ENCODE data around the gene FAM110D. TPM values are rescaled to one million over a fixed set of nuclear protein-coding genes. Genes with fewer than 3 reads are reported as not detected.
A peak's percentile ranks its signal among the peaks of the same experiment; 100 is the strongest.

Gene FAM110D
- total RNA-seq, 2 donors from 2014 or later, result 0.38 to 1.1 TPM

DNA sequence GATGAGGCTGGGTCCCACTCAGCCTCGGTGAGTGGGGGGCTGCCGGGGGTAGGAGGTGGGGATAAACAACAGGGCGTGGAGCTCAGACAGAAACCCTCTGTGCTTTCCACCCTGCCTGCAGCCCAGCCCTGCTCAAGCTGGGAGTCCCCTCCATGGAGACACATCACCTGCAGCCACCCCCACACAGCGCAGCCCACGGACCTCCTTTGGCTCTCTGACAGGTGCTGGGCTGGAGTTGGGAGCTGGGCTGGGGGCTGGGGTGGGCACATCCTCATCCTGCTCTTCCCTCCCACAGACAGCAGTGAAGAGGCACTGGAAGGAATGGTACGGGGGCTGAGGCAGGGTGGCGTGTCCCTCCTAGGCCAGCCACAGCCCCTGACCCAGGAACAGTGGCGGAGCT is 29.6 kb downstream of the FAM110D start:
- peaks cover 5% of the 10 kb centered on the region for H3K36me3 ChIP-seq (ENCODE audit: control insufficient read depth, insufficient read depth, low read length)
- no peak for TF ChIP-seq CTCF (conservative IDR thresholded peaks at IDR 0.05)
- peaks cover 6% of the 10 kb centered on the region for H3K4me1 Mint-ChIP-seq
- H3K4me1 ChIP-seq (ENCODE audit: control insufficient read depth, insufficient read depth, low read length), result no peaks in the 10 kb centered on the region
- no peak overlapping the region for H3K4me3 ChIP-seq (ENCODE audit: low read length)
- H3K9me3 ChIP-seq (ENCODE audit: control insufficient read depth, low read length), result no peaks in the 10 kb centered on the region
- H3K27me3 Mint-ChIP-seq (ENCODE audit: insufficient read depth), result peaks cover 3% of the 10 kb centered on the region
- H3K9me3 Mint-ChIP-seq, result no peaks in the 10 kb centered on the region
- H3K27ac Mint-ChIP-seq, result no peak overlapping the region
- H3K9ac ChIP-seq (ENCODE audit: extremely low read depth, low read length, poor library complexity, severe bottlenecking), result no peak overlapping the region
- peaks cover 34% of the 10 kb centered on the region for H3K36me3 Mint-ChIP-seq (ENCODE audit: low read depth)
- WGBS, 2 experiments (ENCODE audit: insufficient coverage in 1 of 2, insufficient read length in 1 of 2), result 91 to 100% methylated on average over 2 to 8 of the region's 8 CpGs
- H3K27ac ChIP-seq (ENCODE audit: low read depth, low read length), result no peak overlapping the region
- H3K4me3 Mint-ChIP-seq, result no peak overlapping the region
- DNase-seq, result no peak
- no peaks in the 10 kb centered on the region for H3K27me3 ChIP-seq (ENCODE audit: control insufficient read depth, insufficient read depth, low read length, poor library complexity, severe bottlenecking)

DNA sequence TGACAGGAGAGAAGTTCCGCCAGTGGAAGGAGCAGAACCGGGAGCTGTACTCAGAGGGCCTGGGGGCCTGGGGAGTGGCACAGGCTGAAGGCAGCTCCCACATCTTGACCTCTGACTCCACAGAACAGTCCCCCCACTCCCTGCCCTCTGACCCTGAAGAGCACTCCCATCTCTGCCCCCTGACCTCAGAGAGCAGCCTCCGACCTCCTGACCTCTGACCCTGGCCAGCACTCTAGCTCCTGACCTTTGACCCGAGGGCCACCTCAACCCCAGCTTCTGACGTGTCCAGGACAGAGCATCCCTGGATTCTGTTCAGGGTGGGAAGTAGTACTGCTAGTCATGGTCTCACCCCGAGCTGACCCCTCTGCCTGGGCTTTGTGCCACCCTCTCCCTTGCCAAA is 30.5 kb downstream of the FAM110D start:
- Mint-ChIP-seq H3K4me1 (peaks cover 6% of the 10 kb centered on the region), H3K4me3 (no peak overlapping the region), H3K27ac (peak overlapping the region; percentile 55), H3K36me3 (ENCODE audit: low read depth) (peaks cover 29% of the 10 kb centered on the region), H3K9me3 (no peaks in the 10 kb centered on the region), H3K27me3 (ENCODE audit: insufficient read depth) (peaks cover 5% of the 10 kb centered on the region)
- Histone ChIP-seq H3K36me3 (ENCODE audit: control insufficient read depth, insufficient read depth, low read length) (peaks cover 5% of the 10 kb centered on the region), H3K4me1 (ENCODE audit: control insufficient read depth, insufficient read depth, low read length) (no peaks in the 10 kb centered on the region), H3K9me3 (ENCODE audit: control insufficient read depth, low read length) (no peaks in the 10 kb centered on the region), H3K9ac (ENCODE audit: extremely low read depth, low read length, poor library complexity, severe bottlenecking) (no peak overlapping the region), H3K4me3 (ENCODE audit: low read length) (no peak overlapping the region), H3K27ac (ENCODE audit: low read depth, low read length) (no peak overlapping the region), H3K27me3 (ENCODE audit: control insufficient read depth, insufficient read depth, low read length, poor library complexity, severe bottlenecking) (no peaks in the 10 kb centered on the region)
- no peak for TF ChIP-seq CTCF (conservative IDR thresholded peaks at IDR 0.05)
- DNase-seq, result no peak
- WGBS, 2 experiments (ENCODE audit: insufficient coverage in 1 of 2, insufficient read length in 1 of 2), result 97 to 100% methylated on average over 2 to 6 of the region's 6 CpGs

GRCh38 chr1:26189751-26190275 is 30.9 kb downstream of the FAM110D start:
- Mint-ChIP-seq H3K9me3 (no peaks in the 10 kb centered on the region), H3K4me3 (no peak overlapping the region), H3K27ac (peak overlapping the region; percentile 65), H3K27me3 (ENCODE audit: insufficient read depth) (peaks cover 5% of the 10 kb centered on the region), H3K4me1 (peaks cover 6% of the 10 kb centered on the region), H3K36me3 (ENCODE audit: low read depth) (peaks cover 29% of the 10 kb centered on the region)
- no peak for TF ChIP-seq CTCF (conservative IDR thresholded peaks at IDR 0.05)
- Histone ChIP-seq H3K4me3 (ENCODE audit: low read length) (no peak overlapping the region), H3K9ac (ENCODE audit: extremely low read depth, low read length, poor library complexity, severe bottlenecking) (no peak overlapping the region), H3K36me3 (ENCODE audit: control insufficient read depth, insufficient read depth, low read length) (peaks cover 5% of the 10 kb centered on the region), H3K27ac (ENCODE audit: low read depth, low read length) (no peak overlapping the region), H3K27me3 (ENCODE audit: control insufficient read depth, insufficient read depth, low read length, poor library complexity, severe bottlenecking) (no peaks in the 10 kb centered on the region), H3K4me1 (ENCODE audit: control insufficient read depth, insufficient read depth, low read length) (no peaks in the 10 kb centered on the region), H3K9me3 (ENCODE audit: control insufficient read depth, low read length) (no peaks in the 10 kb centered on the region)
- DNase-seq, result no peak
- 89 to 100% methylated on average over 3 to 7 of the region's 7 CpGs for WGBS, 2 experiments (ENCODE audit: insufficient coverage in 1 of 2, insufficient read length in 1 of 2)
